ENCODE results near the gene CDH26. TPM values are rescaled to one million over a fixed set of nuclear protein-coding genes. Genes with fewer than 3 reads are reported as not detected.

Gene CDH26
- polyA plus RNA-seq, 1 donor (not counting 4 experiments of a cell fraction or from before 2014, with no cell fraction given) = 1.1 TPM

DNA sequence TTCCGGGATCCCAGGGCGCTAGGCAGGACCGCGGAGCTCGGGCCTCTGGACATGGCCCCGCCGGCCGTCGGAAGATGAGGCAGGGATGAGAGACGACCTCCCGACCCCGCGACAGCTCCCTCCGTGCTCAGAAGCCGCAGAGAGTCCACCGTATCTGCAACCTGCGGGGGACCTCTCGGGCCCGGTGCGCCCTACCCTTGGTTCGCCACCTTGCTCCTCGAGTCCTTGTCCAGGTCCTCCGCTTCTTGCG, 18.4 kb upstream of the CDH26 start:
- H4K20me1 ChIP-seq (ENCODE audit: control insufficient read depth, extremely low read depth, insufficient read depth, low read length) = no peaks in the 10 kb centered on the region
- no peaks in the 10 kb centered on the region for H3K9me1 ChIP-seq (ENCODE audit: control insufficient read depth, extremely low read depth, insufficient read depth, low read length)
- peak overlapping the region; percentile 82 for H3K9ac ChIP-seq (ENCODE audit: control insufficient read depth, extremely low read depth, insufficient read depth, low read length)
- H3K27ac ChIP-seq (ENCODE audit: control insufficient read depth, insufficient read depth, low read length) = peak overlapping the region; percentile 77
- peak overlapping the region; percentile 79 for H3K4me2 ChIP-seq (ENCODE audit: control insufficient read depth, extremely low read depth, insufficient read depth, low read depth, low read length)
- DNase-seq (ENCODE audit: low read depth, low spot score) (no peak), FAIRE-seq (no peak)
- peak overlapping the region; percentile 89 for H2AFZ ChIP-seq (ENCODE audit: control insufficient read depth, low read length)
- H3K9me3 ChIP-seq (ENCODE audit: control insufficient read depth, low read depth, low read length) = no peaks in the 10 kb centered on the region
- peaks cover 36% of the 10 kb centered on the region for H3K4me1 ChIP-seq (ENCODE audit: control insufficient read depth, extremely low read depth, insufficient read depth, low read length)
- peaks cover 4 to 8% of the 10 kb centered on the region in 2 experiments for H3K36me3 ChIP-seq (ENCODE audit: control insufficient read depth in 2 of 2, extremely low read depth in 1 of 2, insufficient read depth in 2 of 2, low read length in 2 of 2)
- H3K79me2 ChIP-seq (ENCODE audit: control insufficient read depth, insufficient read depth, low read length) = peaks cover 24% of the 10 kb centered on the region
- dilution Hi-C loops (cut with MboI; ENCODE audit: extremely low pct_ligation_motif_present, low sequenced_read_pairs) = no loop called here
- H3K4me3 ChIP-seq (ENCODE audit: control insufficient read depth in 2 of 3, extremely low read depth in 1 of 3, insufficient read depth in 2 of 3, low read depth in 1 of 3, low read length in 3 of 3) = peak overlapping the region; percentile 63 to 68 (median 68)
- TF ChIP-seq EZH2 (IDR thresholded peaks at IDR 0.05; ENCODE audit: low read length) = no peak
- TF ChIP-seq, protein P1, sequence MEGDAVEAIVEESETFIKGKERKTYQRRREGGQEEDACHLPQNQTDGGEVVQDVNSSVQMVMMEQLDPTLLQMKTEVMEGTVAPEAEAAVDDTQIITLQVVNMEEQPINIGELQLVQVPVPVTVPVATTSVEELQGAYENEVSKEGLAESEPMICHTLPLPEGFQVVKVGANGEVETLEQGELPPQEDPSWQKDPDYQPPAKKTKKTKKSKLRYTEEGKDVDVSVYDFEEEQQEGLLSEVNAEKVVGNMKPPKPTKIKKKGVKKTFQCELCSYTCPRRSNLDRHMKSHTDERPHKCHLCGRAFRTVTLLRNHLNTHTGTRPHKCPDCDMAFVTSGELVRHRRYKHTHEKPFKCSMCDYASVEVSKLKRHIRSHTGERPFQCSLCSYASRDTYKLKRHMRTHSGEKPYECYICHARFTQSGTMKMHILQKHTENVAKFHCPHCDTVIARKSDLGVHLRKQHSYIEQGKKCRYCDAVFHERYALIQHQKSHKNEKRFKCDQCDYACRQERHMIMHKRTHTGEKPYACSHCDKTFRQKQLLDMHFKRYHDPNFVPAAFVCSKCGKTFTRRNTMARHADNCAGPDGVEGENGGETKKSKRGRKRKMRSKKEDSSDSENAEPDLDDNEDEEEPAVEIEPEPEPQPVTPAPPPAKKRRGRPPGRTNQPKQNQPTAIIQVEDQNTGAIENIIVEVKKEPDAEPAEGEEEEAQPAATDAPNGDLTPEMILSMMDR (optimal IDR thresholded peaks at IDR 0.05 in 1 of 3, IDR thresholded peaks at IDR 0.05 in 1 of 3, conservative IDR thresholded peaks at IDR 0.05 in 1 of 3; ENCODE audit: extremely low read depth in 1 of 3, insufficient read depth in 2 of 3, low read length in 3 of 3) = no peak
- H3K27me3 ChIP-seq (ENCODE audit: control insufficient read depth, extremely low read depth, insufficient read depth, low read length) = no peaks in the 10 kb centered on the region

- peak within 1 kb of the TSS; percentile 63 to 68 (median 68) for H3K4me3 ChIP-seq (ENCODE audit: control insufficient read depth in 2 of 3, extremely low read depth in 1 of 3, insufficient read depth in 2 of 3, low read depth in 1 of 3, low read length in 3 of 3)
- H3K27ac ChIP-seq (ENCODE audit: control insufficient read depth, insufficient read depth, low read length) = peak within 1 kb of the TSS; percentile 77
- H3K4me2 ChIP-seq (ENCODE audit: control insufficient read depth, extremely low read depth, insufficient read depth, low read depth, low read length) = peak within 1 kb of the TSS; percentile 79
- peaks cover 36% of the 10 kb centered on the region for H3K4me1 ChIP-seq (ENCODE audit: control insufficient read depth, extremely low read depth, insufficient read depth, low read length)
- H3K9me3 ChIP-seq (ENCODE audit: control insufficient read depth, low read depth, low read length) = no peaks in the 10 kb centered on the region
- no peaks in the 10 kb centered on the region for H4K20me1 ChIP-seq (ENCODE audit: control insufficient read depth, extremely low read depth, insufficient read depth, low read length)
- no peaks in the 10 kb centered on the region for H3K27me3 ChIP-seq (ENCODE audit: control insufficient read depth, extremely low read depth, insufficient read depth, low read length)
- H3K36me3 ChIP-seq (ENCODE audit: control insufficient read depth in 2 of 2, extremely low read depth in 1 of 2, insufficient read depth in 2 of 2, low read length in 2 of 2) = peaks cover 4 to 9% of the 10 kb centered on the region in 2 experiments
- peak within 1 kb of the TSS; percentile 99 for H2AFZ ChIP-seq (ENCODE audit: control insufficient read depth, low read length)
- DNase-seq (ENCODE audit: low read depth, low spot score) (peak; percentile 81), FAIRE-seq (peak; percentile 94)
- H3K9ac ChIP-seq (ENCODE audit: control insufficient read depth, extremely low read depth, insufficient read depth, low read length) = peak within 1 kb of the TSS; percentile 82
- no peaks in the 10 kb centered on the region for H3K9me1 ChIP-seq (ENCODE audit: control insufficient read depth, extremely low read depth, insufficient read depth, low read length)
- dilution Hi-C loops (cut with MboI; ENCODE audit: extremely low pct_ligation_motif_present, low sequenced_read_pairs) = no loop called here
- TF ChIP-seq, protein P1 (optimal IDR thresholded peaks at IDR 0.05 in 1 of 3, IDR thresholded peaks at IDR 0.05 in 1 of 3, conservative IDR thresholded peaks at IDR 0.05 in 1 of 3; ENCODE audit: extremely low read depth in 1 of 3, insufficient read depth in 2 of 3, low read length in 3 of 3) = peak in 1 of 3 experiments; percentile 30
- no peak for TF ChIP-seq EZH2 (IDR thresholded peaks at IDR 0.05; ENCODE audit: low read length)
- peaks cover 24% of the 10 kb centered on the region for H3K79me2 ChIP-seq (ENCODE audit: control insufficient read depth, insufficient read depth, low read length)
Measured at GRCh38 chr20:59940129-59940955, 17.9 kb upstream of the CDH26 start, which contains the start of the genes FAM217B and PPP1R3D. Gene FAM217B (plus strand): TSS chr20:59940389. CDS start chr20:59943944, 3,555 bp downstream. Gene PPP1R3D (minus strand): TSS chr20:59940305. CDS start chr20:59939931, 374 bp downstream.

All from keratinocyte (primary cell).